ENCODE data around the gene THTPA.

- TF ChIP-seq REST (IDR thresholded peaks at IDR 0.05; ENCODE audit: insufficient replicate concordance, low read depth) (no peak), CTCF (IDR thresholded peaks at IDR 0.05; ENCODE audit: insufficient read depth, low read length) (no peak), POLR2AphosphoS5 (IDR thresholded peaks at IDR 0.05; ENCODE audit: low read depth) (no peak), GABPA (IDR thresholded peaks at IDR 0.05; ENCODE audit: low read depth) (no peak)
Observed at GRCh38 chr14:23572836-23573235, 16.8 kb downstream of the THTPA start.
